Vagina (tissue), 2 donors: Measurements from ENCODE around the gene POU2AF3. TPM values are rescaled to one million over a fixed set of nuclear protein-coding genes. Genes with fewer than 3 reads are reported as not detected.
A peak's percentile ranks its signal among the peaks of the same experiment; 100 is the strongest.

Experiments
- DNase-seq, 2 donors: peaks; one replicate each; pipeline ENCODE4 v3.0.0-alpha.2; 2017; ENCODE audit errors: extremely low spot score in 2 of 2
- H3K27ac ChIP-seq: fragments of 200-600 bp; sonication (generic); one replicate; pipeline ENCODE4 v1.5.1; 2019
- H3K27me3 ChIP-seq: fragments of 200-600 bp; sonication (generic); one replicate; pipeline ENCODE4 v1.5.1; 2019
- H3K36me3 ChIP-seq, 2 donors: fragments of 200-600 bp; sonication (generic); one replicate each; pipeline ENCODE4 v1.5.1; 2017 to 2019
- H3K4me1 ChIP-seq: fragments of 200-600 bp; sonication (generic); one replicate; pipeline ENCODE4 v1.5.1; 2019
- H3K4me3 ChIP-seq, 2 donors: fragments of 200-600 bp; sonication (generic); 1 replicate in 1 of 2; 2 replicates in 1 of 2; pipeline ENCODE4 v1.5.1; 2016 to 2019
- H3K9me3 ChIP-seq: fragments of 200-600 bp; sonication (generic); one replicate; pipeline ENCODE4 v1.5.1; 2019
- CTCF ChIP-seq, 3 experiments: fragments of 450-650 bp in 2 of 3; fragments of 200-600 bp in 1 of 3; sonication (generic) in 1 of 3; IDR thresholded peaks; one replicate each; pipeline ENCODE4 v1.5.1; 2017 to 2019; ENCODE audit warnings: antibody characterized with exemption in 3 of 3, mild to moderate bottlenecking in 2 of 3, moderate library complexity in 2 of 3
- POLR2A ChIP-seq, 2 donors: fragments of 450-650 bp; IDR thresholded peaks; one replicate each; pipeline ENCODE4 v1.6.1; 2017; ENCODE audit warnings: antibody characterized with exemption in 2 of 2, mild to moderate bottlenecking in 2 of 2, moderate library complexity in 2 of 2
- POLR2AphosphoS5 ChIP-seq, 2 donors: sonication (generic); formaldehyde crosslinking; IDR thresholded peaks; one replicate each; pipeline ENCODE4 v1.9.0; 2017; ENCODE audit warnings: antibody characterized with exemption in 2 of 2, mild to moderate bottlenecking in 2 of 2, low read depth in 1 of 2; ENCODE audit not compliant: insufficient read depth in 1 of 2
- intact Hi-C: fragments of 100-400 bp; cut with DNase I; formaldehyde crosslinking; loops from one replicate; pipeline ENCODE4 v1.15.1; 2023
- total RNA-seq: library from RNA; depleted of rRNA; stranded (reverse); fragments of >200 nt; gene quantifications from one replicate; pipeline ENCODE4 v1.2.3, GENCODE V29; 2016

Gene POU2AF3
- total RNA-seq, 1 donor from 2014 or later, result 3.2 TPM

DNA sequence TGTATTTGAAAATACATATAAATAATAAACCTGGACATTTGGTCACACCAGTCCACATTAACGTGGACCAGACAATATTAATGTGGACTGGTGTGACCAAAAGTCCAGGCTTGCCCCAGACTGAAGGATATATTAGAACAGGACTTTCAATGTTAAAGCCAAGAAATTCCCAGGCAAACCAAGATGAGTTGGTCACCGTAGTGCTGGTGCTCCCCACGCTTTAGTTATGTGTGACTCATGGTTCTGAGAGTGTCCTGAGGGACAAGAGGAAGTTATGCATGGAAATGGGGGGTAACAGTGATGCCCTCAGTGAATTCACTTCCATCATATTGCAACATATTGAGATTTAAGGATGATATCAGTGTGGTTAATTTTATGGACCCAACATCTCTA lies 49.4 kb downstream of the POU2AF3 start:
- peaks cover 23% of the 10 kb centered on the region for H3K4me1 ChIP-seq
- H3K27ac ChIP-seq, result peak overlapping the region; percentile 10
- TF ChIP-seq CTCF (IDR thresholded peaks at IDR 0.05) (no peak), POLR2A (IDR thresholded peaks at IDR 0.05) (no peak), POLR2AphosphoS5 (IDR thresholded peaks at IDR 0.05; ENCODE audit: insufficient read depth in 1 of 2, low read depth in 1 of 2) (no peak)
- intact Hi-C loops, result no loop called here
- peak in 1 of 2 donors; percentile 74 for DNase-seq
- no peaks in the 10 kb centered on the region for H3K36me3 ChIP-seq
- H3K27me3 ChIP-seq, result no peaks in the 10 kb centered on the region
- H3K9me3 ChIP-seq, result no peaks in the 10 kb centered on the region
- H3K4me3 ChIP-seq, result no peak overlapping the region

GRCh38 chr11:111348147-111348546 lies 49.8 kb downstream of the POU2AF3 start:
- no peak overlapping the region for H3K27ac ChIP-seq
- no peak overlapping the region for H3K4me3 ChIP-seq
- H3K9me3 ChIP-seq, result no peaks in the 10 kb centered on the region
- no peaks in the 10 kb centered on the region for H3K36me3 ChIP-seq
- peaks cover 23% of the 10 kb centered on the region for H3K4me1 ChIP-seq
- TF ChIP-seq CTCF (IDR thresholded peaks at IDR 0.05) (no peak), POLR2A (IDR thresholded peaks at IDR 0.05) (no peak), POLR2AphosphoS5 (IDR thresholded peaks at IDR 0.05; ENCODE audit: insufficient read depth in 1 of 2, low read depth in 1 of 2) (no peak)
- intact Hi-C loops, result no loop called here
- no peak for DNase-seq
- H3K27me3 ChIP-seq, result no peaks in the 10 kb centered on the region

- TF ChIP-seq POLR2AphosphoS5 (IDR thresholded peaks at IDR 0.05; ENCODE audit: insufficient read depth in 1 of 2, low read depth in 1 of 2) (no peak), CTCF (IDR thresholded peaks at IDR 0.05) (no peak), POLR2A (IDR thresholded peaks at IDR 0.05) (no peak)
These were observed 50.9 kb downstream of the POU2AF3 start for GRCh38 chr11:111349191-111349695.

GRCh38 chr11:111350811-111351210 lies 52.5 kb downstream of the POU2AF3 start:
- TF ChIP-seq POLR2AphosphoS5 (IDR thresholded peaks at IDR 0.05; ENCODE audit: insufficient read depth in 1 of 2, low read depth in 1 of 2) (no peak), CTCF (IDR thresholded peaks at IDR 0.05) (no peak), POLR2A (IDR thresholded peaks at IDR 0.05) (no peak)
- H3K27me3 ChIP-seq, result no peaks in the 10 kb centered on the region
- no peaks in the 10 kb centered on the region for H3K9me3 ChIP-seq
- H3K4me1 ChIP-seq, result peaks cover 18% of the 10 kb centered on the region
- no peaks in the 10 kb centered on the region for H3K36me3 ChIP-seq
- intact Hi-C loops, result no loop called here
- DNase-seq, result no peak
- H3K4me3 ChIP-seq, result no peak overlapping the region
- H3K27ac ChIP-seq, result no peak overlapping the region

More at GRCh38 chr11:111349191-111349695, 50.9 kb downstream of the POU2AF3 start:
- Histone ChIP-seq H3K4me1 (peaks cover 22% of the 10 kb centered on the region), H3K36me3 (no peaks in the 10 kb centered on the region), H3K27me3 (no peaks in the 10 kb centered on the region), H3K4me3 (no peak overlapping the region), H3K27ac (no peak overlapping the region), H3K9me3 (no peaks in the 10 kb centered on the region)
- intact Hi-C loops, result no loop called here
- DNase-seq, result no peak

DNA sequence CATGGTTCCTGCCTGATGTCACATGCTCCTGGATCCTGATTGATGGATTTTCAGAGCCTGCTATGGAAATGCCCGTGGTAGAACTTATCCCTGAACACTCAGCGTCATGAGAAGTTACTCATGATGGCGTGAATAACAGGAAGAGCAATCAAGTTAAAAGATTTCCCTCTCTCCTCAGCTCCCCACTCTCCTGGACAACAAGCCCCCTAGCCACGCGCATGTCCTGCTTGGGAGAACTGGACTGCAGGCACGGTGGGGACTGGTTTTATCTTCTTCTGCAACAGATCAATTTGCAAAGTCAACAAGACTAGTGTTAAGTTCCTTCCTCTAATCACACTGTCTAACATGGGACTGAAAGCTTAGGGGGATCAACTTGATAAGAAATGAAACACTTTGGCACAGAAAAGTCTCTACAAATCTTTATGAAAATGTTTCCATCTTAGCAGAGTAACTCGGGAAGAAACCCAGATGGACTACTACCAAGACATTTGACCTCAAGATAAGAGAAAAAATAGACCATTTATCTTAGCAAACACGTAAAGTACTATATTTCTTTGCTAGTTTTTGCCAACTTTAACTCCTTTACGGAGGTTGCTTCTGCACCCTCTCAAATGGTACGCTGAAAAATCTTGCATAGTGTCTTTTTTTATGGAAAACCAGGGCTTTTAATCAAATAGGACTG lies 53.2 kb downstream of the POU2AF3 start:
- Histone ChIP-seq H3K9me3 (no peaks in the 10 kb centered on the region), H3K27ac (no peak overlapping the region)
- intact Hi-C loops, result no loop called here

More for the DNA sequence above, 53.2 kb downstream of the POU2AF3 start:
- peak in 1 of 2 donors; percentile 54 for DNase-seq
- H3K27me3 ChIP-seq, result no peaks in the 10 kb centered on the region
- no peak for TF ChIP-seq POLR2AphosphoS5 (IDR thresholded peaks at IDR 0.05; ENCODE audit: insufficient read depth in 1 of 2, low read depth in 1 of 2)
- no peak for TF ChIP-seq POLR2A (IDR thresholded peaks at IDR 0.05)
- H3K4me3 ChIP-seq, result no peak overlapping the region
- peaks cover 15% of the 10 kb centered on the region for H3K4me1 ChIP-seq
- H3K36me3 ChIP-seq, result no peaks in the 10 kb centered on the region
